Small intestine (tissue), 7 donors: ENCODE measurements around the gene SYNC. TPM values are rescaled to one million over a fixed set of nuclear protein-coding genes. Genes with fewer than 3 reads are reported as not detected.
"Not testable (repeated sequence)": the region's sequence is repeated elsewhere in the genome, so short reads cannot be mapped to it uniquely, and the experiment has no call there.

ENCODE experiments used
- DNase-seq, 2 donors: peaks; one replicate each; pipeline versions ENCODE4 v3.0.0 to v3.0.0-alpha.2; 2013
- FAIRE-seq: peaks from 2 replicates; lab custom pipeline; 2012; peaks lifted over from hg19 to GRCh38; lab: Jason Lieb, UNC
- H3K27ac ChIP-seq, 3 donors: one replicate each; pipeline ENCODE4 v1.5.1; 2013; ENCODE audit warnings: low read length in 2 of 3, mild to moderate bottlenecking in 2 of 3, control low read depth in 1 of 3, inconsistent platforms in 1 of 3, low read depth in 1 of 3, moderate library complexity in 1 of 3
- H3K27me3 ChIP-seq, 3 donors: one replicate each; pipeline ENCODE4 v1.6.1; 2013; ENCODE audit warnings: low read length in 3 of 3, inconsistent platforms in 1 of 3; ENCODE audit not compliant: control insufficient read depth in 3 of 3, insufficient read depth in 3 of 3
- H3K36me3 ChIP-seq, 3 donors: one replicate each; pipeline ENCODE4 v1.6.1; 2013; ENCODE audit warnings: low read length in 3 of 3, inconsistent platforms in 1 of 3, low read depth in 1 of 3, mild to moderate bottlenecking in 1 of 3, moderate library complexity in 1 of 3; ENCODE audit not compliant: control insufficient read depth in 3 of 3, insufficient read depth in 2 of 3
- H3K4me1 ChIP-seq, 3 donors: one replicate each; pipeline ENCODE4 v1.6.1; 2013; ENCODE audit warnings: low read length in 2 of 3, inconsistent platforms in 1 of 3, low read depth in 1 of 3, mild to moderate bottlenecking in 1 of 3, moderate library complexity in 1 of 3; ENCODE audit not compliant: control insufficient read depth in 3 of 3, insufficient read depth in 2 of 3
- H3K4me3 ChIP-seq, 3 donors: one replicate each; pipeline ENCODE4 v1.5.1; 2013; ENCODE audit warnings: low read length in 3 of 3, control low read depth in 1 of 3, inconsistent platforms in 1 of 3, low read depth in 1 of 3, mild to moderate bottlenecking in 1 of 3, moderate library complexity in 1 of 3
- H3K9me3 ChIP-seq, 2 donors: one replicate each; pipeline ENCODE4 v1.6.1; 2013; ENCODE audit warnings: low read depth in 1 of 2, low read length in 1 of 2; ENCODE audit not compliant: control insufficient read depth in 2 of 2, insufficient read depth in 1 of 2
- WGBS, 3 donors: extraction: QIAGEN DNeasy Blood & Tissue Kit; methylation state at CpG; one replicate each; pipeline ENCODE4 v1.1.7; 2013; 5-methylcytosine and 5-hydroxymethylcytosine counted together
- polyA plus RNA-seq, 4 donors: library from polyadenylated mRNA; stranded (reverse) in 3 of 4; unstranded in 1 of 4; fragments of 200-250 nt in 3 of 4; fragments of 120-200 nt in 1 of 4; gene quantifications; one replicate each; pipeline versions ENCODE4 v1.2.1 to v1.2.3, GENCODE V29; 2013
- donor health status: healthy with polysubstance abuse.
- donor health status: control.
- donor health status: control.
- donor health status: Bipolar disorder and iron deficiency.
- donor health status: healthy.

SYNC gene
- polyA plus RNA-seq, 4 donors, result 1.0 to 4.7 (median 2.3) TPM

DNA sequence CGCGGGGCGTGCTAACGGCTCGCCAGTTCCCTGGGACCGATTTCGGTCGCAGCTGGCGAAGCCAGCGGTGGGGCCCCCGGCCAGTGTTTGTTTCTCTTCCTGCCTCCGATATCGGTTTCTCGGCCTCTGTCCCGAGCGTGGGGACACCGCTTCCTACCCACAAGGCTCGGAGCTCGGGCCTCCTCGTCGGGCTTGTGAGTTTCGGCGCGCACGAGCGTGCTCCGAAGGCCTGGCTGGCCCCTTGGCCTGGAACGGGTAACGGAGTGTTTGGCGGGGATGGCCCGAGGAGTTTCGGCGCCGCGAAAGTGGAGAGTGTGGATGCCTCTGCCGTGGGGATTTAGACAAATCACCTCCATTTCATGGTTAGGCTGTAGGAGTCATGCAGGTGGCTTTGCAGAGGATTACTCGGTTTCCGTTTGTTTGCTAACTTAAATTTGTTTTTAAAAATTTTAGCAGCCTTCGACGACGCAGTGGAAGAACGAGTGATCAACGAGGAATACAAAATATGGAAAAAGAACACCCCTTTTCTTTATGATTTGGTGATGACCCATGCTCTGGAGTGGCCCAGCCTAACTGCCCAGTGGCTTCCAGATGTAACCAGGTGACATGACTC is 51.0 kb downstream of the SYNC start:
- Histone ChIP-seq H3K4me3 (peak overlapping the region; percentile 58 to 77 (median 75)), H3K27ac (peak overlapping the region; percentile 92 to 100 (median 99)), H3K9me3 (no peaks in the 10 kb centered on the region), H3K36me3 (peaks cover 3 to 30% (median 6%) of the 10 kb centered on the region in 3 donors), H3K4me1 (peaks cover 2 to 7% (median 6%) of the 10 kb centered on the region in 3 donors), H3K27me3 (no peaks in the 10 kb centered on the region)
- no peak for DNase-seq
- WGBS, 3 donors, result 0 to 1% (median 0%) methylated on average over 37 to 43 of the region's 43 CpGs
- no peak for FAIRE-seq

DNA sequence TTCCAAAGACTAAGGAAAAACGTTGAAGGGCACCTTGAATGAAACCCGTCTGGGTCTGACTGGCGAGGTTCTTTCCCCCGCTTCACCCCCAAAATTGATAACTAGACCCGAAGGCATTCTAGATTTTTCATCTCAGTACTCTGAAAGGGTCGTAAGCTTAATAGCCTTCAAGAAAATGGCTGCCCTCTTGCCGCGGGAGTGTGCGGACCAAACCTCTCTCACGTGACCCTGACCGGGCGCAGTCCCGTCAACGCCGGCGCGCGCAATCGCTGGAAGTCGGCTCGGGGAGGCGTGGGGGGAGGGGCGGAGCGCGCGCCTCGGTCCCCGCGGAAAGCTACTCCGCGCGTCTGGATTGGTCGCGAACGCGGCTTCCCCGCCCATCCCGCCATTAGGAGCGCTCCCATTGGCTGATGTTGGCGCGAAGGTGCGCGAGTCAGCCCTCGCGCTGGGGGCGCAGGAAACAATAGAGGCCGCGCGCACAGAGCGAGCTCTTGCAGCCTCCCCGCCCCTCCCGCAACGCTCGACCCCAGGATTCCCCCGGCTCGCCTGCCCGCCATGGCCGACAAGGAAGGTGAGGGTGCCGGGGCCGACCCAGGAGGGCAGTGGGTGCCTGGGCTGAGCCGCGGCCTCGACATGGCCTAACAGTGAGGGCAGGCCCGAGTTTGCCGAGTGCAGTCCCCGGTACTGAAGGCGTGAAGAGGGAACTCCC is 51.7 kb downstream of the SYNC start, which contains the start of gene RBBP4:
TSS of gene RBBP4 (plus strand) at position 457 of the 709 bp plus-strand sequence. CDS start at position 556, 99 bp downstream.
- Histone ChIP-seq H3K36me3 (peaks cover 3 to 27% (median 5%) of the 10 kb centered on the region in 3 donors), H3K27me3 (no peaks in the 10 kb centered on the region), H3K9me3 (no peaks in the 10 kb centered on the region), H3K27ac (peak within 1 kb of the TSS; percentile 98 to 100 (median 99)), H3K4me3 (peak within 1 kb of the TSS; percentile 58 to 85 (median 80)), H3K4me1 (peaks cover 2 to 7% (median 6%) of the 10 kb centered on the region in 3 donors)
- peak; percentile 98 to 99 for DNase-seq
- WGBS, 3 donors, result 0% methylated on average over 60 to 67 of the region's 67 CpGs
- FAIRE-seq, result no peak

DNA sequence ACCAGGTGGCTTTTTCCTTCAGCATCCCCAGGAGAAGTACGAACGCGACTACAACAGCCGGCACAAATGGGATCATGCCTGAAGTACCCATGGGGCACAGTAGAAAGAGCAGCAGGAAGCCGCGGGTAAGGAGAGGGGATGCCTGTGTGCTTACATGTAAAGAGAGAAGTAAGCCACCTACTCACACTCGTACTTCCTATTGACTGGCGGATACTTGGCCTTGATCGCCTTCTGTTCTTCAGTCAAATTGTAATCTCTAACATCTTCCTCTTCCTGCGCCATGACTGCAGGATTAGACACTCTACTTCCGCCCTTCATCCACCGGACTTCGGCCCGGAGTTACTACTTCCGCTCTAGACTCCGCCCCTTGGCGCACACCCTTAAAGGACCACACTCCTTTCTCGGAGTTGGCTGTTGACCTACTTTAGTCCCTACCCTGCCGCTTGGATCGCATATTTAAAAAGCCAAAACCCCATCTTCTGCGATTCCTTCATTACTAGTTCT is 52.3 kb downstream of the SYNC start, which contains the start of gene ZBTB8OS:
TSS of gene ZBTB8OS (minus strand) at position 303 of the 504 bp plus-strand sequence. CDS start at position 282, 21 bp downstream.
- Histone ChIP-seq H3K27ac (peak within 1 kb of the TSS; percentile 98 to 100 (median 99)), H3K9me3 (no peaks in the 10 kb centered on the region), H3K36me3 (peaks cover 1 to 31% (median 3%) of the 10 kb centered on the region in 3 donors), H3K27me3 (no peaks in the 10 kb centered on the region), H3K4me1 (peaks cover 2 to 7% (median 6%) of the 10 kb centered on the region in 3 donors), H3K4me3 (peak within 1 kb of the TSS; percentile 58 to 85 (median 80))
- WGBS, 3 donors, result 0% methylated on average over 21 of the region's 21 CpGs
- DNase-seq, result peak; percentile 96 to 97
- FAIRE-seq, result no peak

DNA sequence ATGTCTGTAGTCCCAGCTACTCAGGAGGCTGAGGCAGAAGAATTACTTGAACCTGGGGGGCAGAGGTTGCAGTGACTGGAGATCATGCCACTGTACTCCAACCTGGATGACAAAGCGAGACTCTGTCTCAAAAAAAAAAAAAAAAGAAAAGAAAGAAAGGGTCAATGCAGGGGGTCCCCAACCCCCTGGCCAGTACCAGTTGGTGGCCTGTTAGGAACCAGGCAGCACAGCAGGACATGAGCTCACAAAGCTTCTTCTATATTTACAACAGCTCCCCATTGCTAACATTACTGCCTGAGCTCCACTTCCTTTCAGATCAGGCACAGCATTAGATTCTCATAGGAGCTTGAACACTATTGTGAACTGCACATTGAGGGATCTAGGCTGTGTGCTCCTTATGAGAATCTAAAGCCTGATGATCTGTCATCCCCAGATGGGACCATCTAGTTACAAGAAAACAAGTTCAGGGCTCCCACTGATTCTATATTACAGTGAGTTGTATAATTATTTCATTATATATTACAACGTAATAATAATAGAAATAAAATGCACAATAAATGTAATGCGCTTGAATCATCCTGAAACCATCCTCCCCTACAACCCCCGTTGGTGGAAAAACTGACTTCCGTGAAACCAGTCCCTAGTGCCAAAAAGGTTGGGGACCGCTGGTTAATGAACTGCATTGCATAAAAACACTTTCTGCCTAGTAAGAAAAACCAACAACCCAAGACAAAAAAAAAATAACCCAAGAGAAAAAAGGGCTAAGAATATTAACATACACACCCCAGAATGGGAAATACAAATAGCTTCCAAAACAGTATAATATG is 55.0 kb downstream of the SYNC start:
- DNase-seq, result no peak
- FAIRE-seq, result no peak
- H3K27ac ChIP-seq, result no peak overlapping the region
- H3K4me3 ChIP-seq, result no peak overlapping the region
- 68 to 79% (median 78%) methylated on average over 6 of the region's 6 CpGs for WGBS, 3 donors
- H3K36me3 ChIP-seq, result peaks cover 0 to 15% (median 0%) of the 10 kb centered on the region in 3 donors
- H3K27me3 ChIP-seq, result no peaks in the 10 kb centered on the region
- no peaks in the 10 kb centered on the region for H3K9me3 ChIP-seq
- H3K4me1 ChIP-seq, result peaks cover 2 to 6% (median 2%) of the 10 kb centered on the region in 3 donors

DNA sequence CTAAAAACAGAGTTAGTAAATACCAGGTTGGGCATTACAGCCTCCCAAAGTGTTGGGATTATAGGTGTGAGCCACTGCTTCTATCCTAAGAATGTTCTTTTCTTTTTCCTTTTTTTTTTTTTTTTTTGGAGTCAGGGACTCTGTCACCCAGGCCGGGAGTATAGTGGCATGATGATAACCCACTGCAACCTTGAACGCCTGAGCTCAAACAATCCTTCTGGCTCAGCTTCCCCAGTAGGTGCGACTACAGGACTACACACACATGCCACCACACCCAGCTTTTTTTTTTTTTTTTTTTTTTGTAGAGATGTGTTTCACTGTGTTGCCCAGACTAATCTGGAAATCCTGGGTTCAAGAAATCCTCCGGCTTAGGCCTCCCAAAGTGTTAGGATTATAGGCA is 58.1 kb downstream of the SYNC start:
- no peaks in the 10 kb centered on the region for H3K27me3 ChIP-seq
- H3K9me3 ChIP-seq, result no peaks in the 10 kb centered on the region
- no peak overlapping the region for H3K4me3 ChIP-seq
- peaks cover 0 to 18% (median 0%) of the 10 kb centered on the region in 3 donors for H3K36me3 ChIP-seq
- H3K27ac ChIP-seq, result no peak overlapping the region
- peaks cover 0 to 2% (median 0%) of the 10 kb centered on the region in 3 donors for H3K4me1 ChIP-seq
- 40 to 77% (median 43%) methylated on average over 4 of the region's 4 CpGs for WGBS, 3 donors
- DNase-seq (peak in 1 of 2 donors; percentile 52), FAIRE-seq (no peak)

DNA sequence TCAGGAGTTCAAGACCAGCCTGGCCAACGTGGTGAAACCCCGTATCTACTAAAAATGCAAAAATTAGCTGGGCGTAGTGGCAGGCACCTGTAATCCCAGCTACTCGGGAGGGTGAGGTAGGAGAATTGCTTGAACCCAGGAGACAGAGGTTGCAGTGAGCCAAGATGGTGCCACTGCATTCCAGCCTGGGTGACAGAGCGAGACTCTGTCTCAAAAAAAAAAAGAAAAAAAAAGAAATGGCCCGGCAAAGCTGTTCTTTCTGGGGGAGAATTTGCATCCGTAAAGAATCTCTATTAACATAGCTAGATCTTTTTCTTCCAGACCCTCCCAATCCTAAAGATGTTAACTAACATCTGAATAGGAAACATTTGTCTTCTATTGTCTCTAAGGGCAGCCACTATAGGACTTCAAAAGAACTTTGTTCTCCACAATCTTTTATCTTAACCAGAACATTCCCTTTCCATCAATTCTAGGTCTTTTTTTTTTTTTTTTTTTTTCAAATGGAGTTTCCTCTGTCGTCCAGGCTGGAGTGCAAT is 60.2 kb downstream of the SYNC start:
- H3K27me3 ChIP-seq, DNase-seq, H3K9me3 ChIP-seq, H3K4me3 ChIP-seq, FAIRE-seq, H3K27ac ChIP-seq, H3K4me1 ChIP-seq: not testable (repeated sequence)
- WGBS, 3 donors, result 83 to 85% (median 85%) methylated on average over 8 of the region's 8 CpGs
- peaks cover 0 to 27% (median 2%) of the 10 kb centered on the region in 3 donors for H3K36me3 ChIP-seq

DNA sequence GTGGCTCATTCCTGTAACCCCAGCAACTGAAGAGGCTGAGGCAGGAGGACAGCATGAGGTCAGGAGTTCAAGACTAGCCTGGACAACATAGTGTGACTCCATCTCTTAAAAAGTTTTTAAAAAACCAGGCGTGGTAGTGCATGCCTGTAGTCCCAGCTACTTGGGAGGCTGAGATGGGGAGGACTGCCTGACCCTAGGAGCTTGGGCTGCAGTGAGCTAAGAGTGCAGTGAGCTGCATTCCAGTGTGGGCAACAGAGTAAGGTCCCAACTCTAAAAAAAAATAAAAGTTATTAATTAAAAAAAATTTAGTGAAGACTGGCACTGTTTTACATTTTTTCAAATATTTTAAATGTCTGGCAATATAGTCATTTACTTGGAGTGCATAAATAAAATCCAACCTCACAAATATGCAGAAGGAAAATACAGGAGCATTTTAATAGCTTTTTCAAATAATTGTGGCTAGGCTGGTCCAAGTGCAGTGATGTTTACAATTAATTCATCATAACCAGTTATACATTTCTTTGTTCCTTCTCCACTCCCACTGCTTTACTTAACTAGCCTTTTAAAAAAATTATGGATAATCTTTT is 63.0 kb downstream of the SYNC start:
- Histone ChIP-seq H3K4me3 (no peak overlapping the region), H3K9me3 (no peaks in the 10 kb centered on the region), H3K4me1 (no peaks in the 10 kb centered on the region), H3K27me3 (no peaks in the 10 kb centered on the region), H3K36me3 (peaks cover 0 to 16% (median 2%) of the 10 kb centered on the region in 3 donors), H3K27ac (no peak overlapping the region)
- no peak for FAIRE-seq
- no peak for DNase-seq
- WGBS, 3 donors, result 95 to 97% (median 96%) methylated on average over 1 of the region's 1 CpG
